Liver (tissue), 9 donors: ENCODE data around the gene FGF21. TPM values are rescaled to one million over a fixed set of nuclear protein-coding genes. Genes with fewer than 3 reads are reported as not detected.

Experiments
- DNase-seq: peaks from one replicate; pipeline ENCODE4 v3.0.0-alpha.2; 2017; ENCODE audit warnings: low spot score
- H3K27ac ChIP-seq, 2 donors: one replicate each; pipeline ENCODE4 v1.7.0; 2013; ENCODE audit warnings: inconsistent platforms in 2 of 2, low read length in 2 of 2, control low read depth in 1 of 2, low read depth in 1 of 2, mild to moderate bottlenecking in 1 of 2
- H3K27me3 ChIP-seq, 4 donors: one replicate each; pipeline versions ENCODE4 v1.6.1 to v1.7.0; 2013; ENCODE audit warnings: low read length in 3 of 4, inconsistent platforms in 1 of 4, mild to moderate bottlenecking in 1 of 4, moderate library complexity in 1 of 4; ENCODE audit not compliant: control insufficient read depth in 4 of 4, insufficient read depth in 4 of 4
- H3K36me3 ChIP-seq, 4 donors: one replicate each; pipeline versions ENCODE4 v1.6.1 to v1.7.0; 2013; ENCODE audit warnings: low read length in 3 of 4, mild to moderate bottlenecking in 3 of 4, low read depth in 1 of 4, moderate library complexity in 1 of 4; ENCODE audit not compliant: control insufficient read depth in 4 of 4, insufficient read depth in 3 of 4
- H3K4me1 ChIP-seq, 4 donors: one replicate each; pipeline versions ENCODE4 v1.6.1 to v1.7.0; 2013; ENCODE audit warnings: low read length in 3 of 4, mild to moderate bottlenecking in 3 of 4, moderate library complexity in 1 of 4; ENCODE audit not compliant: control insufficient read depth in 4 of 4, insufficient read depth in 4 of 4
- H3K4me3 ChIP-seq, 3 donors: one replicate each; pipeline versions ENCODE4 v1.6.1 to v1.7.0; 2013; ENCODE audit warnings: low read length in 3 of 3, control low read depth in 1 of 3, low read depth in 1 of 3, mild to moderate bottlenecking in 1 of 3
- H3K9ac ChIP-seq, 2 donors: one replicate each; pipeline ENCODE4 v1.7.0; 2013; ENCODE audit warnings: low read length in 2 of 2, mild to moderate bottlenecking in 2 of 2, moderate library complexity in 2 of 2, control low read depth in 1 of 2, low read depth in 1 of 2
- H3K9me3 ChIP-seq, 4 donors: one replicate each; pipeline versions ENCODE4 v1.6.1 to v1.7.0; 2013; ENCODE audit warnings: low read length in 3 of 4; ENCODE audit not compliant: control insufficient read depth in 4 of 4
- ATF3 ChIP-seq: IDR thresholded peaks from 2 replicates; pipeline ENCODE4 v1.6.1; 2016; ENCODE audit warnings: antibody characterized with exemption
- CTCF ChIP-seq: fragments of 150-350 bp; IDR thresholded peaks from 2 replicates; pipeline ENCODE4 v1.5.1; 2017; ENCODE audit warnings: improper control_type of control experiment, low read depth, low read length; ENCODE audit not compliant: missing input control
- EGR1 ChIP-seq, 2 donors: IDR thresholded peaks; 2 replicates each; pipeline ENCODE4 v1.6.1; 2016 to 2018; ENCODE audit warnings: antibody characterized with exemption in 2 of 2, low read depth in 2 of 2
- FOXA1 ChIP-seq: IDR thresholded peaks from 2 replicates; pipeline ENCODE4 v1.6.1; 2016; ENCODE audit warnings: antibody characterized with exemption
- GABPA ChIP-seq, 2 donors: IDR thresholded peaks in 1 of 2; conservative IDR thresholded peaks in 1 of 2; 2 replicates each; pipeline ENCODE4 v1.6.1; 2016; ENCODE audit warnings: antibody characterized with exemption in 2 of 2, mild to moderate bottlenecking in 1 of 2, moderate library complexity in 1 of 2
- JUND ChIP-seq, 2 donors: IDR thresholded peaks; 2 replicates each; pipeline ENCODE4 v1.6.1; 2016; ENCODE audit warnings: antibody characterized with exemption in 2 of 2
- NR2F2 ChIP-seq: IDR thresholded peaks from 2 replicates; pipeline ENCODE4 v1.6.1; 2016; ENCODE audit warnings: antibody characterized with exemption
- RAD21 ChIP-seq, 2 donors: IDR thresholded peaks; 2 replicates each; pipeline ENCODE4 v1.6.1; 2016; ENCODE audit warnings: antibody characterized with exemption in 2 of 2, mild to moderate bottlenecking in 2 of 2
- REST ChIP-seq: IDR thresholded peaks from 2 replicates; pipeline ENCODE4 v1.6.1; 2016; ENCODE audit warnings: antibody characterized with exemption, mild to moderate bottlenecking
- RXRA ChIP-seq, 2 donors: IDR thresholded peaks; 2 replicates each; pipeline ENCODE4 v1.6.1; 2017 to 2018; ENCODE audit warnings: antibody characterized with exemption in 2 of 2, mild to moderate bottlenecking in 1 of 2
- SP1 ChIP-seq: IDR thresholded peaks from 2 replicates; pipeline ENCODE4 v1.6.1; 2018; ENCODE audit warnings: antibody characterized with exemption, mild to moderate bottlenecking
- YY1 ChIP-seq: IDR thresholded peaks from 2 replicates; pipeline ENCODE4 v1.6.1; 2016; ENCODE audit warnings: antibody characterized with exemption, mild to moderate bottlenecking
- ZBTB33 ChIP-seq: IDR thresholded peaks from 2 replicates; pipeline ENCODE4 v1.6.1; 2016; ENCODE audit warnings: antibody characterized with exemption
- WGBS: extraction: QIAGEN DNeasy Blood & Tissue Kit; methylation state at CpG from one replicate; pipeline ENCODE4 v1.1.7; 2013; 5-methylcytosine and 5-hydroxymethylcytosine counted together
- polyA plus RNA-seq, 2 donors: library from polyadenylated mRNA; stranded (reverse) in 1 of 2; unstranded in 1 of 2; fragments of 200-250 nt in 1 of 2; fragments of >200 nt in 1 of 2; fragmentation: Nextera tagmentation in 1 of 2; extraction: Ambion mirVana in 1 of 2; gene quantifications; one replicate each; pipeline versions ENCODE4 v1.2.1 to v1.2.3, GENCODE V29; 2013 to 2015
- total RNA-seq, 2 donors: library from RNA; depleted of rRNA; stranded (reverse); fragments of >200 nt; gene quantifications; one replicate each; pipeline ENCODE4 v1.2.3, GENCODE V29; 2014
- donor health status: healthy.
- donor health status: healthy.
- donor health status: healthy.
- donor health status: healthy.
- donor health status: healthy.

Gene FGF21
- total and polyA plus RNA-seq, 4 donors = 5.5 to 18.5 (median 6.5) TPM; not detected in 1

- Histone ChIP-seq H3K9ac (no peak overlapping the region), H3K4me1 (peaks cover 2 to 16% (median 11%) of the 10 kb centered on the region in 4 donors), H3K9me3 (no peaks in the 10 kb centered on the region), H3K36me3 (peaks cover 0 to 2% (median 0%) of the 10 kb centered on the region in 4 donors), H3K27me3 (no peaks in the 10 kb centered on the region), H3K27ac (no peak overlapping the region), H3K4me3 (no peak overlapping the region)
- 71% methylated on average over 8 of the region's 8 CpGs for WGBS
- TF ChIP-seq RAD21 (IDR thresholded peaks at IDR 0.05) (no peak), EGR1 (IDR thresholded peaks at IDR 0.05; ENCODE audit: low read depth in 2 of 2) (no peak), RXRA (IDR thresholded peaks at IDR 0.05) (no peak), ATF3 (no peak), SP1 (no peak), NR2F2 (no peak), YY1 (no peak), GABPA (IDR thresholded peaks at IDR 0.05 in 1 of 2, conservative IDR thresholded peaks at IDR 0.05 in 1 of 2) (no peak)
- no peak for DNase-seq
Measured at GRCh38 chr19:48793271-48793670, 37.9 kb downstream of the FGF21 start.

- WGBS = 90% methylated on average over 6 of the region's 6 CpGs
Measured at GRCh38 chr19:48794291-48794690, 39.0 kb downstream of the FGF21 start.

GRCh38 chr19:48795055-48795684, 39.8 kb downstream of the FGF21 start:
- whole genome bisulfite sequencing = 1% methylated on average over 38 of the region's 38 CpGs
- Histone ChIP-seq H3K36me3 (peaks cover 0 to 8% (median 0%) of the 10 kb centered on the region in 4 donors), H3K4me3 (peak overlapping the region; percentile 43 to 77 (median 75)), H3K27ac (peak overlapping the region; percentile 72 to 81), H3K27me3 (no peaks in the 10 kb centered on the region), H3K4me1 (peaks cover 2 to 16% (median 11%) of the 10 kb centered on the region in 4 donors), H3K9ac (peak overlapping the region; percentile 10 to 51), H3K9me3 (no peaks in the 10 kb centered on the region)
- peak; percentile 90 for DNase-seq
- TF ChIP-seq YY1 = peak; percentile 81
- peak; percentile 67 for TF ChIP-seq ATF3
- TF ChIP-seq ZBTB33 = no peak
- TF ChIP-seq JUND (IDR thresholded peaks at IDR 0.05) = peak; percentile 65 to 78
- peak; percentile 40 for TF ChIP-seq SP1
- peak; percentile 91 to 96 for TF ChIP-seq RAD21 (IDR thresholded peaks at IDR 0.05)
- no peak for TF ChIP-seq FOXA1
- TF ChIP-seq NR2F2 = peak; percentile 6
- peak; percentile 19 for TF ChIP-seq REST

More at GRCh38 chr19:48794291-48794690, 39.0 kb downstream of the FGF21 start:
- H3K9me3 ChIP-seq = no peaks in the 10 kb centered on the region
- H3K36me3 ChIP-seq = peaks cover 0 to 2% (median 0%) of the 10 kb centered on the region in 4 donors
- DNase-seq = no peak
- H3K4me1 ChIP-seq = peaks cover 2 to 16% (median 11%) of the 10 kb centered on the region in 4 donors
- no peaks in the 10 kb centered on the region for H3K27me3 ChIP-seq
- no peak overlapping the region for H3K4me3 ChIP-seq
- no peak overlapping the region for H3K27ac ChIP-seq
- H3K9ac ChIP-seq = no peak overlapping the region
- TF ChIP-seq EGR1 (IDR thresholded peaks at IDR 0.05; ENCODE audit: low read depth in 2 of 2) (no peak), CTCF (no peak)
